Endothelial cell of umbilical vein (primary cell): ENCODE data around the gene SGSM2. TPM values are rescaled to one million over a fixed set of nuclear protein-coding genes. Genes with fewer than 3 reads are reported as not detected.

ENCODE experiments used
- BruUV-seq: library from RNA; stranded (reverse); fragments of 400-500 nt; replicated peaks from 2 replicates; lab custom pipeline; 2021; lab: Mats Ljungman, UMichigan
- CTCF ChIA-PET: fragments of 300-600, 350-600 bp; sonication (Branson Sonifier 250); formaldehyde crosslinking; loops from one replicate; lab custom pipeline; 2021; ENCODE audit warnings: antibody characterized with exemption, inconsistent platforms; lab: Charles Lee
- POLR2A ChIA-PET: fragments of 300-600, 350-600 bp; sonication (Branson Sonifier 250); formaldehyde crosslinking; loops from one replicate; lab custom pipeline; 2021; ENCODE audit warnings: antibody characterized with exemption, inconsistent platforms; lab: Charles Lee
- DNase-seq: peaks from one replicate; pipeline ENCODE4 v3.0.0-alpha.2; 2011; ENCODE audit warnings: low read depth, low spot score
- FAIRE-seq: peaks from 2 replicates; lab custom pipeline; 2011; peaks lifted over from hg19 to GRCh38; lab: Jason Lieb, UNC
- H2AFZ ChIP-seq: 2 replicates; pipeline ENCODE4 v1.6.0; 2012; ENCODE audit warnings: low read depth, low read length, control low read depth, inconsistent platforms
- H3K27ac ChIP-seq: 2 replicates; pipeline ENCODE4 v1.5.1; 2011; ENCODE audit warnings: low read depth, mild to moderate bottlenecking, control low read depth, low read length, moderate library complexity; ENCODE audit not compliant: insufficient read depth
- H3K27me3 ChIP-seq, 2 experiments: 2 replicates each; pipeline versions ENCODE4 v1.6.0 to v1.6.1; 2011; ENCODE audit warnings: low read length in 2 of 2, mixed read lengths in 1 of 2; ENCODE audit not compliant: control insufficient read depth in 2 of 2, insufficient read depth in 2 of 2
- H3K36me3 ChIP-seq, 2 experiments: 2 replicates in 1 of 2; 3 replicates in 1 of 2; pipeline ENCODE4 v1.5.1; 2011; ENCODE audit warnings: low read length in 2 of 2, mild to moderate bottlenecking in 1 of 2, moderate library complexity in 1 of 2; ENCODE audit not compliant: control insufficient read depth in 2 of 2, insufficient read depth in 2 of 2; ENCODE audit errors: extremely low read depth in 1 of 2
- H3K4me1 ChIP-seq: 3 replicates; pipeline ENCODE4 v1.5.1; 2011; ENCODE audit warnings: mild to moderate bottlenecking, low read length; ENCODE audit not compliant: control insufficient read depth, insufficient read depth; ENCODE audit errors: extremely low read depth
- H3K4me2 ChIP-seq: 2 replicates; pipeline ENCODE4 v1.6.1; 2011; ENCODE audit warnings: low read length, control low read depth, mixed read lengths; ENCODE audit not compliant: insufficient read depth
- H3K4me3 ChIP-seq, 3 experiments: fragments of 200-600 bp in 1 of 3; sonication (generic), shearing (Covaris generic) in 1 of 3; replicated peaks in 1 of 3; 2 replicates each; pipeline ENCODE4 v1.5.1; 2011 to 2016; ENCODE audit warnings: control low read depth in 3 of 3, low read length in 3 of 3, mild to moderate bottlenecking in 2 of 3, inconsistent platforms in 1 of 3, low read depth in 1 of 3, moderate library complexity in 1 of 3; ENCODE audit not compliant: insufficient read depth in 1 of 3
- H3K79me2 ChIP-seq: 2 replicates; pipeline ENCODE4 v1.6.0; 2012; ENCODE audit warnings: low read length, inconsistent platforms; ENCODE audit not compliant: control insufficient read depth, insufficient read depth
- H3K9ac ChIP-seq: replicated peaks from 2 replicates; pipeline ENCODE3; 2011; ENCODE audit warnings: low read length, control low read depth; ENCODE audit not compliant: insufficient read depth; ENCODE audit errors: extremely low read depth
- H3K9me1 ChIP-seq: replicated peaks from 3 replicates; pipeline ENCODE4 v1.6.0; 2011; ENCODE audit warnings: mild to moderate bottlenecking, low read length; ENCODE audit not compliant: control insufficient read depth, insufficient read depth; ENCODE audit errors: extremely low read depth
- H3K9me3 ChIP-seq: replicated peaks from 2 replicates; pipeline ENCODE4 v1.5.1; 2012; ENCODE audit warnings: low read length, inconsistent platforms; ENCODE audit not compliant: control insufficient read depth, insufficient read depth
- H4K20me1 ChIP-seq: replicated peaks from 2 replicates; pipeline ENCODE3; 2011; ENCODE audit warnings: mild to moderate bottlenecking, low read length; ENCODE audit not compliant: control insufficient read depth, insufficient read depth; ENCODE audit errors: extremely low read depth
- CTCF ChIP-seq, 2 donors: IDR thresholded peaks; 1 replicate in 1 of 2; 2 replicates in 1 of 2; pipeline ENCODE4 v1.5.1; 2011; ENCODE audit warnings: low read length in 2 of 2, mild to moderate bottlenecking in 2 of 2, moderate library complexity in 2 of 2, control low read depth in 1 of 2, inconsistent platforms in 1 of 2, low read depth in 1 of 2; ENCODE audit not compliant: insufficient read depth in 1 of 2; ENCODE audit errors: extremely low read depth in 1 of 2
- EZH2 ChIP-seq: IDR thresholded peaks from 2 replicates; pipeline ENCODE4 v1.6.1; 2012; ENCODE audit warnings: borderline replicate concordance, low read depth, mild to moderate bottlenecking, moderate library complexity, low read length, inconsistent platforms; ENCODE audit not compliant: severe bottlenecking
- FOS ChIP-seq: IDR thresholded peaks from 2 replicates; pipeline ENCODE4 v1.6.1; 2011; ENCODE audit warnings: mild to moderate bottlenecking, low read length, moderate library complexity, borderline replicate concordance; ENCODE audit not compliant: insufficient read depth
- GATA2 ChIP-seq: IDR thresholded peaks from 2 replicates; pipeline ENCODE4 v1.7.0; 2011; ENCODE audit warnings: low read depth, mild to moderate bottlenecking, moderate library complexity, mixed read lengths, low read length; ENCODE audit not compliant: insufficient read length, insufficient read depth
- JUN ChIP-seq: IDR thresholded peaks from 2 replicates; pipeline ENCODE4 v1.6.1; 2011; ENCODE audit warnings: borderline replicate concordance, low read depth; ENCODE audit not compliant: insufficient read length, insufficient read depth
- MAX ChIP-seq: IDR thresholded peaks from 2 replicates; pipeline ENCODE4 v1.6.1; 2011; ENCODE audit not compliant: insufficient read depth, insufficient read length
- MYC ChIP-seq: IDR thresholded peaks from one replicate; pipeline ENCODE4 v1.6.1; 2011; ENCODE audit warnings: mild to moderate bottlenecking, low read depth, low read length
- POLR2A ChIP-seq: IDR thresholded peaks from 2 replicates; pipeline ENCODE4 v1.6.1; 2012; ENCODE audit warnings: low read depth, mild to moderate bottlenecking, control low read depth, low read length
- POLR2AphosphoS5 ChIP-seq: IDR thresholded peaks from 2 replicates; pipeline ENCODE4 v1.6.1; 2012; ENCODE audit warnings: low read depth, mild to moderate bottlenecking, control low read depth, low read length, moderate library complexity; ENCODE audit not compliant: insufficient read depth
- dilution Hi-C: fragments of 300-500 bp; cut with MboI; formaldehyde crosslinking; loops from one replicate; pipeline ENCODE4 v1.15.0; 2019; ENCODE audit warnings: low sequenced_read_pairs; ENCODE audit not compliant: extremely low pct_ligation_motif_present
- intact Hi-C: fragments of 100-400 bp; cut with micrococcal nuclease; formaldehyde crosslinking; loops from one replicate; pipeline ENCODE4 v1.10.0; 2022
- polyA plus RNA-seq, 4 experiments: library from polyadenylated mRNA; depleted of rRNA in 3 of 4; stranded (reverse) in 3 of 4; unstranded in 1 of 4; fragments of >200 nt; gene quantifications; 2 replicates each; pipeline versions ENCODE4 v1.2.1 to v1.2.3, GENCODE V29; 2011 to 2012; ENCODE audit warnings: missing spikeins in 1 of 4
- total RNA-seq: library from RNA; stranded (reverse); gene quantifications from 2 replicates; pipeline ENCODE4 v1.2.3, GENCODE V29; 2021

The SGSM2 gene
- total and polyA plus RNA-seq, 2 donors (not counting 3 experiments of a cell fraction or from before 2014, with no cell fraction given) = 61.6 to 94.5 TPM

GRCh38 chr17:2405247-2405926, 68.1 kb downstream of the SGSM2 start:
- no peaks in the 10 kb centered on the region for H3K27me3 ChIP-seq
- ChIA-PET POLR2A (no interaction called here), CTCF (interaction anchor here (0.8 to 3.2 kb wide), 4 partner anchors 11 to 24 kb away, joined by 3 to 36 read pairs (median 16); no protein-coding TSS in a partner anchor)
- no peaks in the 10 kb centered on the region for H3K9me3 ChIP-seq
- dilution Hi-C loops (no loop called here), intact Hi-C loops (no loop called here)
- peak; percentile 95 for FAIRE-seq
- H3K9ac ChIP-seq = no peak overlapping the region
- H3K4me3 ChIP-seq = no peak overlapping the region
- no peaks in the 10 kb centered on the region for H4K20me1 ChIP-seq
- BruUV-seq = no TSS peak
- H3K27ac ChIP-seq = peak overlapping the region; percentile 47
- TF ChIP-seq POLR2A (no peak), POLR2AphosphoS5 (peak; percentile 39), CTCF (IDR thresholded peaks at IDR 0.05; ENCODE audit: extremely low read depth in 1 of 2, insufficient read depth in 1 of 2, low read depth in 1 of 2, low read length in 2 of 2) (no peak), FOS (peak; percentile 85), MAX (no peak), EZH2 (no peak), MYC (no peak), JUN (peak; percentile 5), GATA2 (no peak)
- H3K4me2 ChIP-seq = peak overlapping the region; percentile 49
- peak; percentile 43 for DNase-seq
- peaks cover 33% of the 10 kb centered on the region for H3K4me1 ChIP-seq
- no peaks in the 10 kb centered on the region for H3K9me1 ChIP-seq
- H3K79me2 ChIP-seq = no peaks in the 10 kb centered on the region
- no peaks in the 10 kb centered on the region for H3K36me3 ChIP-seq
- no peak overlapping the region for H2AFZ ChIP-seq
